ENCODE results near the gene LRRC7.

DNA sequence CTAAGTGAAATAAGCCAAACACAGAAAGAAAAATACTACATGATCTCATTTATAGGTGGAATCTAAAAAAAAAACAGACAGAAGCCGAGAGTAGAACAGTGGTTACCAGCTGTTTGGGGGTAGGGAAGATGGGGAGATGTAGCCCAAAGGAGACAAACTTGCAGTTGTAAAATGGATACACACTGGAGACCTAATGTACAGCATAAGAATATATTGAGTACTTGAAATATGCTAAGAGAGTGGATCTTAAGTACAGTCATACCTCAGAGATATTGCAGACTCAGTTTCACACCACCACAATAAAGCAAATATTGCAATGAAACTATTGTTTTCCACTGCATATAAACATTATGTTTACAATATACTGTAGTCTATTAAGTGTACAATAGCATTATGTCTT is 320.9 kb downstream of the LRRC7 start:
- TF ChIP-seq, protein P1, sequence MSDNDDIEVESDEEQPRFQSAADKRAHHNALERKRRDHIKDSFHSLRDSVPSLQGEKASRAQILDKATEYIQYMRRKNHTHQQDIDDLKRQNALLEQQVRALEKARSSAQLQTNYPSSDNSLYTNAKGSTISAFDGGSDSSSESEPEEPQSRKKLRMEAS (IDR thresholded peaks at IDR 0.05; ENCODE audit: low read depth) = no peak
- TF ChIP-seq, protein P2, sequence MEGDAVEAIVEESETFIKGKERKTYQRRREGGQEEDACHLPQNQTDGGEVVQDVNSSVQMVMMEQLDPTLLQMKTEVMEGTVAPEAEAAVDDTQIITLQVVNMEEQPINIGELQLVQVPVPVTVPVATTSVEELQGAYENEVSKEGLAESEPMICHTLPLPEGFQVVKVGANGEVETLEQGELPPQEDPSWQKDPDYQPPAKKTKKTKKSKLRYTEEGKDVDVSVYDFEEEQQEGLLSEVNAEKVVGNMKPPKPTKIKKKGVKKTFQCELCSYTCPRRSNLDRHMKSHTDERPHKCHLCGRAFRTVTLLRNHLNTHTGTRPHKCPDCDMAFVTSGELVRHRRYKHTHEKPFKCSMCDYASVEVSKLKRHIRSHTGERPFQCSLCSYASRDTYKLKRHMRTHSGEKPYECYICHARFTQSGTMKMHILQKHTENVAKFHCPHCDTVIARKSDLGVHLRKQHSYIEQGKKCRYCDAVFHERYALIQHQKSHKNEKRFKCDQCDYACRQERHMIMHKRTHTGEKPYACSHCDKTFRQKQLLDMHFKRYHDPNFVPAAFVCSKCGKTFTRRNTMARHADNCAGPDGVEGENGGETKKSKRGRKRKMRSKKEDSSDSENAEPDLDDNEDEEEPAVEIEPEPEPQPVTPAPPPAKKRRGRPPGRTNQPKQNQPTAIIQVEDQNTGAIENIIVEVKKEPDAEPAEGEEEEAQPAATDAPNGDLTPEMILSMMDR (IDR thresholded peaks at IDR 0.05) = no peak
- no peak for TF ChIP-seq RXRA (IDR thresholded peaks at IDR 0.05; ENCODE audit: borderline replicate concordance, low read depth)

Data from SK-N-SH (cell line).